ENCODE data around the gene CNGA3. TPM values are rescaled to one million over a fixed set of nuclear protein-coding genes. Genes with fewer than 3 reads are reported as not detected.
A peak's percentile ranks its signal among the peaks of the same experiment; 100 is the strongest.
"Not testable (repeated sequence)": the region's sequence is repeated elsewhere in the genome, so short reads cannot be mapped to it uniquely, and the experiment has no call there.

CNGA3 gene
- total RNA-seq, 2 donors from 2014 or later, result not detected

DNA sequence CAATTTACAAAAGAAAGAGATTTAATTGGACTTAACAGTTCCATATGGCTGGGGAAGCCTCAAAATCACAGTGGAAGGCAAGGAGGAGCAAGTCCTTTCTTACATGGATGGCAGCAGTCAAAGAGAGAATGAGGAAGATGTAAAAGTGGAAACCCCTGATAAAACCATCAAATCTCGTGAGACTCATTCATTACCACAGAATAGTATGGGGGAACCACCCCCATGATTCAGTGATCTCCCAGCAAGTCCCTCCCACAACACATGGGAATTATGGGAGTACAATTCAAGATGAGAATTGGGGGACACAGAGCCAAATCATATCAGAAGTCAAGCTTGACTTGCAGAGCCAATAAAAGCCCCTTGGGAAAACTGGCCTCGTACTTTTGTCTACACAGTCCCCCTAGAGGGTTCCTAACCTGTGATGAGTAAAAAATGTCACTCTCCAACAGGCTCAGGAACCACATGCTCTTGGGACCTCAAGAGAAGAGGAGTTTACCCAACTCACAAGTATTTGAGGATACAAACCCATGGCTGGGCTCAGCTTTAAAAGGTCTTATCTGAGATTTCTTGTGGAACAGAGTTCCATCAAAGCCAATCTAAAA is 87.2 kb downstream of the CNGA3 start:
- no peaks in the 10 kb centered on the region for H3K9me3 ChIP-seq (ENCODE audit: control insufficient read depth, low read length, poor library complexity, severe bottlenecking)
- DNase-seq (no peak), ATAC-seq (no peak)
- H3K36me3 Mint-ChIP-seq (ENCODE audit: low read depth), result no peaks in the 10 kb centered on the region
- H3K27me3 Mint-ChIP-seq, result no peaks in the 10 kb centered on the region
- H3K4me1 Mint-ChIP-seq, result no peaks in the 10 kb centered on the region
- no peak overlapping the region for H3K27ac Mint-ChIP-seq
- H3K4me3 Mint-ChIP-seq, result no peak overlapping the region

DNA sequence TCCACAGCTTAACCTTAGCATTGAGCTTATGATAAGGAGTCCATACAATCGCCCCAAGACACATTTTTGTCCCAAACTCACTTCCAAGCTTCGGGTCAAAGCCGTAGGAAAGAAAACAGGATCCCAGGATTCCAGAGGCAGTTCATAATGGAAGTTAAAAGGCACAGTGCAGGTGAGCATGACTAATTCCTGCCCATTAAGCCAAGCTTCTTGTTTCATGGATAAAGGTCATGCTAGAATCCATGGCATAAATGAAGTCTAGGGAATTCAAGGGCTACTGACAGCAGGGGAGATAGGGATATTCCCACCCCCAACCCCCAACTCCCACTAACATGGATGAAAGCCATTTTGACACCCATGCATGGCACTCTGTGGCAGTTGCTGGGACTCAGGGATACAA is 88.2 kb downstream of the CNGA3 start:
- Mint-ChIP-seq H3K27ac (no peak overlapping the region), H3K4me1 (no peaks in the 10 kb centered on the region), H3K4me3 (no peak overlapping the region), H3K36me3 (ENCODE audit: low read depth) (no peaks in the 10 kb centered on the region), H3K27me3 (no peaks in the 10 kb centered on the region)
- ATAC-seq (no peak), DNase-seq (no peak)
- no peaks in the 10 kb centered on the region for H3K9me3 ChIP-seq (ENCODE audit: control insufficient read depth, low read length, poor library complexity, severe bottlenecking)

DNA sequence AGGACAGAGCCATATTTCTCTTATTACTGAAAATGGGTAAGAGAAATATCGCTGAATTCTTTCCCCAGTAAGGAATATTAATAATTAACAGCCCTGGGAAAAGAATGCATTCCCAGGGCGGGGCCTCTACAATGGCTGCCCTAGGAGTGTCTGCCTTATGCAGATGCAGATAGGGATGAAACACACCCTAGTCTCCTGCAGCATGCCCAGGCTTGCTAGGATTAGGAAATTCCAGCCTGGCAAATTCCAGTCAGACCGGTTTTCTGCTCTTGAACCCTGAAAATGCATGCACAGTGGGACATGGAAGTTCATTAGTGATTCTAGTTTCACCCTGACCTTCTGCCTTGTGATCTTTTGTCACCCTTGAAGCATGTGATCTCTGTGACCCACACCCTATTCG is 89.4 kb downstream of the CNGA3 start:
- H3K4me1 Mint-ChIP-seq; H3K27ac Mint-ChIP-seq; H3K9me3 ChIP-seq (ENCODE audit: control insufficient read depth, low read length, poor library complexity, severe bottlenecking); ATAC-seq; H3K36me3 Mint-ChIP-seq (ENCODE audit: low read depth); H3K4me3 Mint-ChIP-seq; H3K27me3 Mint-ChIP-seq; DNase-seq: not testable (repeated sequence)

DNA sequence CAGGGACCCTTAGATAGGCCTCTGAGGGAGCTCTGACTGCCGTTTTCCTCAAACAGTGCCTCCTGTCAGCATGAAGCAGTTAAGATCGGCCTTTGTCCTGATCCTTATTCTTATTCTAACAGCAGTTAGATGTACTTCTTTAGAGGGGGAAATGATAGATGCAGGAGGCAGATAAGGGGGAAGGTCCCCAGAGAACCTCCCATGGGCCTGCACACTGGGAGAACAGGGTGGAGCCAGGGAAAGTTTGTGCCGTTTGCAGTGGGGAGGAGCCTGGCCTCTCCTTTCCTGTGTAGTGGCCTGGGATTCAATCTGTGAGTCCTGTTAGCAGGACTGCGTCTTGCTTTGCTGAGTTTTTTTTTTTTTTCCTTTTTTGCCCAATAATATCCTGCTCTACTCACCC is 90.5 kb downstream of the CNGA3 start:
- DNase-seq (no peak), ATAC-seq (no peak)
- Mint-ChIP-seq H3K4me3 (no peak overlapping the region), H3K27ac (no peak overlapping the region), H3K4me1 (no peaks in the 10 kb centered on the region), H3K36me3 (ENCODE audit: low read depth) (no peaks in the 10 kb centered on the region), H3K27me3 (no peaks in the 10 kb centered on the region)
- no peaks in the 10 kb centered on the region for H3K9me3 ChIP-seq (ENCODE audit: control insufficient read depth, low read length, poor library complexity, severe bottlenecking)

DNA sequence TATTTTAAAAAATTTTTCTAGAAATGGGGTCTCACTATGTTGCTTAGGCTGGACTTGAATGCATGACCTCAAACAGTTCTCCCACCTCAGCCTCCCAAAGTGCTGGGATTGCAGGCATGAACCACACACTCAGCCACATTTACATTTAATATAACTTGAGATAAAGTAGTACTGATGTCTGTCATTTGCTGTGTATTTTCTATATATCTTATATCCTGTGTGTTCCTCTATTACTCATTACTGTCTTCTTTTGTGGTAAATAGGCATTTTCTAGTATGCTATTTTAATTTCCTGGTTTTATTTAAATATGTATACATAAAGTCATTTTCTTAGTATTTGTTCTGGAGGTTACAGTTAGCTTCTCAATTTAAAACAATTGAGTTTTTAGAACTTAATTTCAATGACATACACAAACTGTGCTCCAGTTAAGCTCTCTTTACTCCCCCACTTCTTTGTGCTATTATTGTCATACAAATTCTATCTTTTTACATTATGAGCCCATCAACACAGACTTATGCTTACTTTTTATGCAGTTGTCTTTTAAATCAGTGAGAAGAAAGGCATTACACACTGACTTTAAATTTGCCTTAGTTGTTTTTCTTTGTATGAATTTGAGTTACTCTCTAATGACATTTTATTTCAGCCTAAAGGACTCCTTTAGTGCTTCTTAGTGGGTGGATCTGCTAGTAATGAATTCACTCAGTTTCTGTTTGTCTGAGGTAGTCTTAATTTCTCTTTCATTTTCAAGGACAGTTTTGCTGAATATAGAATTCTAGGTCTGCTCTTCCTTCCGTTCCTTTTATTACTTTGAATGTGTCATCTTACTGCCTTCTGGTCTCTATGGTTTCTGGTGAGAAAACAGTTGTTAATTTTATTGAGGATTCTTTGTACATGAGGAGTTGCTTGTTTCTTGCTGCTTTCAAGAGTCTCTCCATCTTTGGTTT is 92.2 kb downstream of the CNGA3 start:
- no peak for DNase-seq
- Mint-ChIP-seq H3K4me1 (no peaks in the 10 kb centered on the region), H3K36me3 (ENCODE audit: low read depth) (peaks cover 3% of the 10 kb centered on the region), H3K27me3 (no peaks in the 10 kb centered on the region), H3K27ac (no peak overlapping the region), H3K4me3 (no peak overlapping the region)
- ATAC-seq, result peak; percentile 77
- no peaks in the 10 kb centered on the region for H3K9me3 ChIP-seq (ENCODE audit: control insufficient read depth, low read length, poor library complexity, severe bottlenecking)

DNA sequence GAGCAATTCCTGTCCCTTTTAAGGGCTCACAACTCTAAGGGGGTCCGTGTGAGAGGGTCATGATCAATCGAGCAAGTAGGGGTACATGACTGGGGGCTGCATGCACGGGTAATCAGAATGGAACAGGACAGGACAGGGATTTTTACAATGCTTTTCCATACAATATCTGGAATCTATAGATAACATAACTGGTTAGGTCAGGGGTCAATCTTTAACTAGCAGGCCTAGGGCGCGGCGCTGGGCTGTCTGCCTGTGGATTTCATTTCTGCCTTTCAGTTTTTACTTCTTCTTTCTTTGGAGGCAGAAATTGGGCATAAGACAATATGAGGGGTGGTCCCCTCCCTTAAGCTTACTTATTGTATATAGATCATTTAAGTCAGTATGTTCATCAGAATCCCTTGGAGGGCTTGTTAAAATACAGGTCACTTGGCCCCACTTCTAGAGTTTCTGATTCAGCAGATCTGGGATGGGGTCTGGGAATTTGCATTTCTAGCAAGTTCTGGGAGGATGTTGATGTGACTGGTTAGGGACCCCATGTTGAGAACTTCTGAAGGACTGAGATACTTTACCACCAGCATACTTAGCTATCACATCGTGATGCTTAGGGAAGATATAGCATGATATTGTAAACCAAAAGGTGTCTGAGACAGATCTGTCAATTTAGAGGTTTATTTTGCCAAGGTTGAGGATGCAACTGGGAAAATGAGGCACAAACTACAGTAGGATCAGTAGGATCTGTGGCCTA is 95.6 kb downstream of the CNGA3 start:
- DNase-seq, result no peak
- Mint-ChIP-seq H3K36me3 (ENCODE audit: low read depth) (peaks cover 8% of the 10 kb centered on the region), H3K4me1 (peaks cover 17% of the 10 kb centered on the region), H3K4me3 (peak overlapping the region; percentile 19), H3K27me3 (no peaks in the 10 kb centered on the region), H3K27ac (no peak overlapping the region)
- ATAC-seq, result no peak
- H3K9me3 ChIP-seq (ENCODE audit: control insufficient read depth, low read length, poor library complexity, severe bottlenecking), result no peaks in the 10 kb centered on the region

DNA sequence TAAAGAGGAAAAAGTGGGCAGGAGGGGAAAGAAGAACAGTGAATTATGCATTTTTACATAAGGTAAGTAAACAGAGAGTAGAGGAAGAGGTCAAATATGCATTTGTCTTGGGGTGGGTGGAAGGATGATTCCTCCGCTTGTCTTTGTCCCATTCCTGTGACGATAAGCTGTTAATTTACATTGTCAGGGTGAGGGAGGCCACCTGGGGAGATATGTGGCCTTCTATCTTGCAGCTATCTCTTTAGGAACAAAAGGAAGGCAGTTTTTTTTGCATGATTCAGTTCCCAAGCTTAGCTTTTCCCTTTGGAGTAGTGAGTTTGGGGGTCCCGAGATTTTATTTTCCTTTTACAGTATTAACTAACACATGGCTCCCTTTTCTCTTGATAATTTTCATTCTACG is 96.2 kb downstream of the CNGA3 start:
- no peaks in the 10 kb centered on the region for H3K9me3 ChIP-seq (ENCODE audit: control insufficient read depth, low read length, poor library complexity, severe bottlenecking)
- no peaks in the 10 kb centered on the region for H3K27me3 Mint-ChIP-seq
- H3K36me3 Mint-ChIP-seq (ENCODE audit: low read depth), result peaks cover 8% of the 10 kb centered on the region
- ATAC-seq (no peak), DNase-seq (no peak)
- H3K4me1 Mint-ChIP-seq, result peaks cover 18% of the 10 kb centered on the region
- H3K27ac Mint-ChIP-seq, result no peak overlapping the region
- peak overlapping the region; percentile 19 for H3K4me3 Mint-ChIP-seq

DNA sequence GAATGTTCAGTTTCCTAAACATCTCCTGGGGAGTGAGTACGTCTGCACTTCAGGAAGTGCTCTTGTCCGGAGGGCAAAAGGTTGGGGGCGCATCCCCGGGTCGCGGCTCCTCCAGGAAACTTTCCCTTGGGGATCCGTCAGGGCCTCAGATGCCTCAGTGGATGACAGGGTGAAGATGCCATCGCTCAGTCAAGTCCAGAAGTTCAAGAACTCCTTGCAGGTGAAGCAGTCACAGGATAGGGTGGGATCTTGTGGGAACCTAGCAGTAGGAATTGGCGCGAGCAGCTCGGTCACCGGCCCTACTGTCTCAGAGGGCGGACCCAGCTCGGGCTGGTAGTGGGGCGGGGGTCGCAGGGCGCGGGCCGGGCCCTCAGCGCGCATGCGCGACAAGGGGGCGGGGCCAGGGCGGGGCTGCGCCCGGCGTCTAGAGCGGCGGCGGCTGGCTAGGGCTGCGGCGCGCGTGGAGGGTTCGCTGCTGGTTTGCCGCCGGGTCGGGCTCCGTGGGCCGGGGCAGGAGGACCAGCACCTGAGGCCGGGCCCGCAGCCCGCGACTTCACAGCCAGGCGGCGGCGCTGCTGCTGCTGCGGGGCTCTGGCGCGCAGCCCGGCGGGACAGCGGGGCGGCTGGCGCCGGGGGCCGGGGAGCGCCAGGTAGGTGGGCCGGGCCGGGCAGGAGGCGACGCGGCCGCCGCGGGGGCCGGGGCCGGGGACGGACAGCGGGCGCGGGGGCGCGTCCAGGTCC is 98.3 kb downstream of the CNGA3 start, which contains the start of gene INPP4A:
INPP4A (plus strand) TSS at position 423 of the 741 bp plus-strand sequence. CDS start 75,191 bp downstream, outside the sequence.
- ATAC-seq (peak; percentile 74), DNase-seq (peak; percentile 70 to 79 (median 75))
- Mint-ChIP-seq H3K4me3 (peak within 1 kb of the TSS; percentile 99), H3K27ac (peak within 1 kb of the TSS; percentile 98), H3K36me3 (ENCODE audit: low read depth) (peaks cover 8% of the 10 kb centered on the region), H3K27me3 (no peaks in the 10 kb centered on the region), H3K4me1 (peaks cover 31% of the 10 kb centered on the region)
- H3K9me3 ChIP-seq (ENCODE audit: control insufficient read depth, low read length, poor library complexity, severe bottlenecking), result no peaks in the 10 kb centered on the region

DNA sequence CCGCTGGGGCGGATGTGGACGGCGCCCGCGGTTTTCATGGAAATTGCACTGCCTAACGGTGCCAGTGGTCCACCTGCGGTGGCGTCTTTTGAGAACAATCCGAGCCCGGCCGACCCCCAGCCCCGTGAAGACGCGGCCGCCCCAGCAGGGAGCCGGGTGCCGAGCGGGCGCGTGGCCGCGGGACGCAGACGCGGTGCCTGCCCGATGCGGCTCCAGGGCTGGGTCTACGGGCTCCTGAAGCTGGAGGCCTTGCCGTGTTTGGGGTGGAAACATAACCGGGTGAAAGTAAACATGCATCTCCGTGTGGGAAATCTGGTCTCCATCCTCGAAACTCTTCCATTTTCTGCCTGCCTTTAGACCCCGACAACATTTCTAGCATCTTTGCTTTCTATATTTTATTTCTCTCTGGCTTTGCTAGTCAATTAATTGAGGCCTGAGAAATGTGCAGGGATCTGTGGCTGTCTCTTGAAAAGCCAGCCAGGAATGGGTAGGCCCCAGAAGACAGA is 99.0 kb downstream of the CNGA3 start:
- Mint-ChIP-seq H3K4me3 (peak overlapping the region; percentile 99), H3K36me3 (ENCODE audit: low read depth) (peaks cover 8% of the 10 kb centered on the region), H3K4me1 (peaks cover 35% of the 10 kb centered on the region), H3K27me3 (no peaks in the 10 kb centered on the region), H3K27ac (peak overlapping the region; percentile 98)
- H3K9me3 ChIP-seq (ENCODE audit: control insufficient read depth, low read length, poor library complexity, severe bottlenecking), result no peaks in the 10 kb centered on the region
- ATAC-seq, result peak; percentile 9
- no peak for DNase-seq

DNA sequence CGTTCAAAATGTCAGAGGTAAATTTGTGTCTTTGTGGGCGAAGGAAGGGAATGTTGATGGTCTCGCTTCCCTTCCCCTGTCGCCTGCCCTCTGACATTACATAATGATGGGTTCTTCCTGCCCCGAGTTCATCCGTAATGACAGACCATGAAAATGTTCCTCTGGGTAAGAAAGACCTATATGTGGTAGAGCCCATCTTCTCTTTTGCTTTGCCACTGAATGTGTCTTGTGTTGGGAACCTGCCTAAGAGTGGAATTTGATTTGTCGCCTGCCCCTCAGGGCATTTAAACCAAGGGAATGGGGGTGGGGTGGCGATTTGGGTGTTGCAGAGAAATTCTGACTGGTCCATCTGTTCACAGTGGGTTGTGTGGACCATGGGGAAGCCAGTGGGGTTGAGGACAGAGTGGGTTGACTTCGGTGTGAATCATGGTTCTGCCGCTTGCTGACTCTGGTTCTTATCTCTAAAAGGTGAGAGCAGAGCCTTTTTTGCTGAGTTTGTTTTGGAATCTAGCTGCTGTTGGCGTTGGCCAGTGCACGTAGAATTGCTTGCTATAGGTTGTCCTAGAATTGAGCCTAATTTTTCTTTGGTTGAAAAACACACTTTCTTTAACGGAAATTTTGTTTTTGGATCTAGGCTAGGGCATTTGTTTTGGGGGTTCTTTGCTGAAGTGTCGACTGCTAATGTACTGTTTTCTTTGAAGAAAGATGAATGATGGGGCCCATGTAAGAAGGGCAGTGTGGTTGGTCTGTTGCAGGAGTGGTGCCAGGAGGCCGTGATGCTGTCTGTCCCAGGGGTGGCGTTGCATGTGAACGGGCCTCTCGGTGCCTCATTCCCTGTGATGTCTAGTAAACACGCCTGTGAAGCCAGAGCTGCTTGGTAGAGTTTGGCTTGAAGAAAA is 99.7 kb downstream of the CNGA3 start:
- H3K4me3 Mint-ChIP-seq, result peak overlapping the region; percentile 99
- no peaks in the 10 kb centered on the region for H3K9me3 ChIP-seq (ENCODE audit: control insufficient read depth, low read length, poor library complexity, severe bottlenecking)
- no peak for DNase-seq
- no peak for ATAC-seq
- peak overlapping the region; percentile 98 for H3K27ac Mint-ChIP-seq
- H3K4me1 Mint-ChIP-seq, result peaks cover 42% of the 10 kb centered on the region
- peaks cover 8% of the 10 kb centered on the region for H3K36me3 Mint-ChIP-seq (ENCODE audit: low read depth)
- H3K27me3 Mint-ChIP-seq, result no peaks in the 10 kb centered on the region

DNA sequence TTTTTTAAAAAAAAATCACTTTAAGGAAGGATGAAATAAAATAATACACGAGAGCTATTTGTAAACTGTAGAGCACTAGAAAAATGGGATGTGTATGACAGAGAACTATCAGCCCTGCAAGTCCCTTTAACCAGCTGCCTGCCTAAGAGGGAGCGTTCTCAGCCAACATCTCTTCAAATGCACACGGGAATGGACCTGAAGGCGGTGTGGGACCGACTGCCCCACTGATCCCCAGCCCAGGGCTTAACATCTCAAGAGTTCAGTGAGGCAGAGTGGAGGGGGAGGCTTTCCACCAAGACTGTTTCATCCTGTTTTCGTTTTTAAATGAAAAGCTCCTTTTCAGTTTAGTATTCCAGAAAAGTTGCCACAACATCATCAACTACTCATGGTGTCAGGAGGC is 100.6 kb downstream of the CNGA3 start:
- peaks cover 8% of the 10 kb centered on the region for H3K36me3 Mint-ChIP-seq (ENCODE audit: low read depth)
- H3K4me3 Mint-ChIP-seq, result peak overlapping the region; percentile 99
- H3K9me3 ChIP-seq (ENCODE audit: control insufficient read depth, low read length, poor library complexity, severe bottlenecking), result no peaks in the 10 kb centered on the region
- DNase-seq (no peak), ATAC-seq (no peak)
- no peaks in the 10 kb centered on the region for H3K27me3 Mint-ChIP-seq
- H3K4me1 Mint-ChIP-seq, result peaks cover 50% of the 10 kb centered on the region
- peak overlapping the region; percentile 98 for H3K27ac Mint-ChIP-seq

All from T-helper 17 cell (primary cell).